Parathyroid adenoma (tissue), 2 donors: ENCODE measurements around the gene SEMA5B.

ENCODE experiments used
- H2AFZ ChIP-seq: fragments of 300-600 bp; sonication (generic); one replicate; pipeline ENCODE4 v1.7.0; 2017; ENCODE audit warnings: antibody characterized with exemption, mild to moderate bottlenecking
- H3K27ac ChIP-seq: fragments of 300-600 bp; sonication (generic); one replicate; pipeline ENCODE4 v1.7.0; 2017
- H3K27me3 ChIP-seq: fragments of 300-600 bp; sonication (generic); one replicate; pipeline ENCODE4 v1.7.0; 2017; ENCODE audit warnings: low read length; ENCODE audit not compliant: control insufficient read depth, insufficient read depth
- H3K36me3 ChIP-seq: fragments of 300-600 bp; sonication (generic); one replicate; pipeline ENCODE4 v1.7.0; 2017; ENCODE audit warnings: low read length; ENCODE audit not compliant: control insufficient read depth, insufficient read depth
- H3K4me1 ChIP-seq: fragments of 300-600 bp; sonication (generic); one replicate; pipeline ENCODE4 v1.7.0; 2017; ENCODE audit warnings: control low read depth
- H3K4me2 ChIP-seq: fragments of 300-600 bp; sonication (generic); one replicate; pipeline ENCODE4 v1.7.0; 2017; ENCODE audit warnings: low read length
- H3K4me3 ChIP-seq: fragments of 300-600 bp; sonication (generic); one replicate; pipeline ENCODE4 v1.7.0; 2017; ENCODE audit warnings: low read depth, low read length
- H3K79me2 ChIP-seq: fragments of 300-600 bp; sonication (generic); one replicate; pipeline ENCODE4 v1.7.0; 2017; ENCODE audit warnings: control low read depth
- H3K9ac ChIP-seq: fragments of 300-600 bp; sonication (generic); one replicate; pipeline ENCODE4 v1.7.0; 2017; ENCODE audit warnings: mild to moderate bottlenecking
- H3K9me3 ChIP-seq: fragments of 300-600 bp; sonication (generic); one replicate; pipeline ENCODE4 v1.7.0; 2017; ENCODE audit warnings: low read length; ENCODE audit not compliant: control insufficient read depth
- CTCF ChIP-seq: fragments of 300-600 bp; sonication (generic); IDR thresholded peaks from one replicate; pipeline ENCODE4 v1.7.0; 2017; ENCODE audit warnings: antibody characterized with exemption, mild to moderate bottlenecking
- donor health status: primary hyperparathyroidism.

SEMA5B gene

GRCh38 chr3:123013876-123014275, 13.7 kb downstream of the SEMA5B start:
- H3K4me3 ChIP-seq, result no peak overlapping the region
- no peak overlapping the region for H3K9ac ChIP-seq
- no peaks in the 10 kb centered on the region for H3K27me3 ChIP-seq
- no peaks in the 10 kb centered on the region for H3K4me1 ChIP-seq
- no peaks in the 10 kb centered on the region for H3K36me3 ChIP-seq
- H3K79me2 ChIP-seq, result no peaks in the 10 kb centered on the region
- H3K9me3 ChIP-seq, result no peaks in the 10 kb centered on the region
- no peak overlapping the region for H3K27ac ChIP-seq
- no peak overlapping the region for H2AFZ ChIP-seq
- no peak overlapping the region for H3K4me2 ChIP-seq
- TF ChIP-seq CTCF, result no peak

- no peak overlapping the region for H3K27ac ChIP-seq
- no peaks in the 10 kb centered on the region for H3K9me3 ChIP-seq
- H3K4me3 ChIP-seq, result no peak overlapping the region
- no peak overlapping the region for H3K9ac ChIP-seq
- no peak for TF ChIP-seq CTCF
- no peak overlapping the region for H2AFZ ChIP-seq
- H3K4me1 ChIP-seq, result no peaks in the 10 kb centered on the region
- H3K79me2 ChIP-seq, result no peaks in the 10 kb centered on the region
- H3K27me3 ChIP-seq, result no peaks in the 10 kb centered on the region
- H3K36me3 ChIP-seq, result no peaks in the 10 kb centered on the region
- no peak overlapping the region for H3K4me2 ChIP-seq
These were observed 14.9 kb downstream of the SEMA5B start for GRCh38 chr3:123012652-123013051.

GRCh38 chr3:123011447-123011846, 16.1 kb downstream of the SEMA5B start:
- H3K4me3 ChIP-seq, result no peak overlapping the region
- no peaks in the 10 kb centered on the region for H3K27me3 ChIP-seq
- H3K79me2 ChIP-seq, result no peaks in the 10 kb centered on the region
- H3K36me3 ChIP-seq, result no peaks in the 10 kb centered on the region
- no peak overlapping the region for H3K4me2 ChIP-seq
- no peak overlapping the region for H2AFZ ChIP-seq
- H3K9ac ChIP-seq, result no peak overlapping the region
- H3K4me1 ChIP-seq, result no peaks in the 10 kb centered on the region
- H3K27ac ChIP-seq, result no peak overlapping the region
- no peak for TF ChIP-seq CTCF
- no peaks in the 10 kb centered on the region for H3K9me3 ChIP-seq

- TF ChIP-seq CTCF, result no peak
These were observed 18.7 kb downstream of the SEMA5B start for GRCh38 chr3:123008840-123009239.

DNA sequence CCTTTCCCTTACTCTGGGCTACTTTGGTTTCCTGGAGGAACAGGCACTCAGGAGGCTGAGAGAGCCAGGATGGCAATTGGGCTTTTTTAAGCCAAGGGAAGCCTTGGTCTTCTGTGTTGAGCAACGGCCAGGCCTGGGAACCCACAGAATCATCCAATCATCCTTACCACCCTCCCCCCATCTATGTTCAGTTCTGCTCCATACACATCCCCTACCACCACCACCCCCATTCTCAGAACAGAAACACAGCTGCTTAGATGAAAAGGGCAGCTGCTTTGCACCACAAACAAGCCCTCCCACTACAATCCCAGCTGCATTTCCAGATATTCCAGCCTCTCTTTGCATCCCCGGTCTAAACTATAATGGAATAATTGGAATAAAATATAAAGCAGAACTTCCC, 21.0 kb downstream of the SEMA5B start:
- Histone ChIP-seq H3K4me2 (no peak overlapping the region), H3K36me3 (no peaks in the 10 kb centered on the region), H3K27me3 (no peaks in the 10 kb centered on the region), H3K27ac (no peak overlapping the region), H2AFZ (no peak overlapping the region), H3K4me1 (no peaks in the 10 kb centered on the region), H3K9ac (no peak overlapping the region), H3K9me3 (no peaks in the 10 kb centered on the region), H3K4me3 (no peak overlapping the region), H3K79me2 (no peaks in the 10 kb centered on the region)
- no peak for TF ChIP-seq CTCF

More at GRCh38 chr3:123008840-123009239, 18.7 kb downstream of the SEMA5B start:
- H3K4me3 ChIP-seq, result no peak overlapping the region
- no peaks in the 10 kb centered on the region for H3K4me1 ChIP-seq
- H3K36me3 ChIP-seq, result no peaks in the 10 kb centered on the region
- no peaks in the 10 kb centered on the region for H3K79me2 ChIP-seq
- H2AFZ ChIP-seq, result no peak overlapping the region
- no peaks in the 10 kb centered on the region for H3K27me3 ChIP-seq
- no peak overlapping the region for H3K27ac ChIP-seq
- no peak overlapping the region for H3K9ac ChIP-seq
- no peak overlapping the region for H3K4me2 ChIP-seq
- H3K9me3 ChIP-seq, result no peaks in the 10 kb centered on the region
